ENCODE measurements around the gene KCNG2.
"Not testable (repeated sequence)": the region's sequence is repeated elsewhere in the genome, so short reads cannot be mapped to it uniquely, and the experiment has no call there.

The KCNG2 gene

DNA sequence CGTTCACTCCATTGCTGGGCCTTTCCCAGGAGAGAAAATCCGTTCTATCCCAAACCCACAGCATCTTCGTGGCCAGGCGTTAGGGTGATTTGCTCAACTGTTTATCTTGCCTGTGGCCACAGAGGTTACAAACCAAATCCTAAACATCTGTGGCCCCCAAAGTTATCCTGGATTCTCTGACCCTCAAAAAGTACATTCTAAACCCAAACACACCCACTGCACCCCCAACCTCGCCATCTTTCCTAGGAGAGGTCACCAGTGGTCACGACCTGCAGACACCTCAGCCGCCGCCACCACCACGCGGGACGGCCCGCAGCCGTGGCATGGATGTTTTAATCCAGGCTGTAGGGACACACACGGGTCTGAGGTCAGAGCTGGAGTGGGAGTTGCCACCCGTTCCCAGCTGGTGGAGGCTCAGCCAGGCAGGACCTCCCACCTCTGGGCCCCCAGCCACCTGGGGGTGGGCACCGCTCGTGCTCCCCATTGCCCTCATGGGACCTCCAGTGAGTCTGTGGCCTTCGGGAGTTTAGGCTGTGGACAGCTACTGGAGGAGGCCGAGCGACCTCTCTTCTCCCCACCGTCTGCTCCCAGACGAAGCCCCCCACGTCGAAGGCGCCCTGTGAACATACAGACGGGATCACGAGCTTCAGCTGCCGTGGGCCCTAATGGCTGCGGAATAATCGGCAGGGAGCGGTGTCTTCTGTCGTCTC is 72.0 kb downstream of the KCNG2 start:
- no peak for DNase-seq (ENCODE audit: low read depth, low spot score)

DNA sequence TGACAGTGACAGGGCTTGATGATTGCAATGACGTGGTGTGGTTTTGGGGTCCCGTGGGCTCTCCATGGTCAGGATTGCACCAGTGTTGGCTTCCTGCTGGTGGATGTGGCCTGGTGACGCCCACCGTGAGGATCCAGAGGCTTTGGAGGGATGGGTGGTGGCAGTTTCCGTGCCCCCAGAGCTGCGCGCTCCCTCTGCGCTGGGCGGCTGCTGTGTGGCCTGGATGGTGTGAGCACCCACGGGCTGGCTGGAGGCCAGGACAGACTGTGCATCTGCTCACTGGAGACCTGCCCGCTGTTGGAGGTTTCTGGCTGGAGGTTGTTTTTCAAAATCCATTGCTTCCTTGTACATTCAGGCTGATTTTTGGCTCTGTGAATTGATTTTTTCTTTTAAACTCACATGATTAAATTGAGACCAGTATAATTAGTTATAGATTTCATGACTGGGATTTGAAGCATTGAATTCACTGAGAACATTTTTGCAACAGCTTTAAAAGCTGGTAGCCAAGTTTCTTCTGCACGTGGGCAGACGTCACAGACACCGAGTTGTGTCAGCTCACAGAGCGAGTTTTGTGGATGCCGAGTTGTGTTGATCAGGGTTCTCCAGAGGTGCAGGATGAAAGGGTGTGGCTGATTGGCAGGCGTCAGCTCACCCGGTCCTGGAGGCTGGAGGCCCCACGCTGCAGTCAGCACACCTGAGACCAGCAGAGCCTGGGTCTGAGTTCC is 72.7 kb downstream of the KCNG2 start:
- no peak for DNase-seq (ENCODE audit: low read depth, low spot score)

DNA sequence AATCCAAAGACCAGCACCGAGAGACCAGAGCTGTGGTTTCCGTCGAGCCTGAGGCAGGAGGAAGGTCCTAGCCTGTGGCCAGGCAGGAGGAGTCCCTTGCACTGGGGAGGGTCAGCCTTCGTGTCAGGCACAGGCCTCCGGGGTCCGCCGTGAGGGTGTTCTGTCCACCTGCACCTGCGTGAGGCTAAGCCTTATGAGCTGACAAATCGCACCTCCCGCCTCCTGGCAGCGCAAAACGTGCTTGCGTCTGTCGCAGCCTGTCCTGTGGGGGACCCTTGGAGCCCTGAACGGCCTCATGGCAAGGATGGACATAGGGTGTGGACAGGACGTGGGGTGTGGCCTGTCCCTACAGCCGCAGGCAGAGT is 73.3 kb downstream of the KCNG2 start:
- no peak for DNase-seq (ENCODE audit: low read depth, low spot score)

DNA sequence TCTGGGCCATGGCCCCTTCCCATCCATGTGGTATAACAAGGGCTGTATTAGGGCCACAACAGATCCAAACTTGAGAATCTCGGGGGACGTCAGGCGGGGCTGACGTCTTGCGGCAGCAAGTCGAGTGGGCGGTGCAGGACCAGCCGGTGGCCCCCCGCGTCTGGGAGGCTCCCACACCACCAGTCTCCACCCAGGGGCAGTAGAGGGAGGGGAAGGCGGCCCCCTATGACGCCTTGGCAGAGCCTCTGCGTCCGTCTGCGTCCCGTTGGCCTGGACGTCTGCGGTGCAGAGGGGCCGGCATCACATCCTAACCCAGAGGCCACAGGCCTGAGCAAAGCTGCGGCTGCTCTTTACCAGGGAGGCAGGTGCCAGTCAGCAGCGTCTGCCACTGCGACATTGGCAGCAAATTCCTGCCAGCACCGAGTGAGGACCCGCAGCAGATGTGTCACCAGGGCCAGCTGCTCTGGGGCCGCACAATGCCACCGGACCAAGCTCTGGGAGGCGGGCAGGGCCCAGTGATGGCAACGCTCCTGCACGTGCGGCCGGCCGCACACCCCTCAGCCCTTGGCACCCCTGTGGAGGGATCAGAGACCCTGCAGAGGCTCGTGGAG is 73.8 kb downstream of the KCNG2 start:
- DNase-seq (ENCODE audit: low read depth, low spot score) = no peak

DNA sequence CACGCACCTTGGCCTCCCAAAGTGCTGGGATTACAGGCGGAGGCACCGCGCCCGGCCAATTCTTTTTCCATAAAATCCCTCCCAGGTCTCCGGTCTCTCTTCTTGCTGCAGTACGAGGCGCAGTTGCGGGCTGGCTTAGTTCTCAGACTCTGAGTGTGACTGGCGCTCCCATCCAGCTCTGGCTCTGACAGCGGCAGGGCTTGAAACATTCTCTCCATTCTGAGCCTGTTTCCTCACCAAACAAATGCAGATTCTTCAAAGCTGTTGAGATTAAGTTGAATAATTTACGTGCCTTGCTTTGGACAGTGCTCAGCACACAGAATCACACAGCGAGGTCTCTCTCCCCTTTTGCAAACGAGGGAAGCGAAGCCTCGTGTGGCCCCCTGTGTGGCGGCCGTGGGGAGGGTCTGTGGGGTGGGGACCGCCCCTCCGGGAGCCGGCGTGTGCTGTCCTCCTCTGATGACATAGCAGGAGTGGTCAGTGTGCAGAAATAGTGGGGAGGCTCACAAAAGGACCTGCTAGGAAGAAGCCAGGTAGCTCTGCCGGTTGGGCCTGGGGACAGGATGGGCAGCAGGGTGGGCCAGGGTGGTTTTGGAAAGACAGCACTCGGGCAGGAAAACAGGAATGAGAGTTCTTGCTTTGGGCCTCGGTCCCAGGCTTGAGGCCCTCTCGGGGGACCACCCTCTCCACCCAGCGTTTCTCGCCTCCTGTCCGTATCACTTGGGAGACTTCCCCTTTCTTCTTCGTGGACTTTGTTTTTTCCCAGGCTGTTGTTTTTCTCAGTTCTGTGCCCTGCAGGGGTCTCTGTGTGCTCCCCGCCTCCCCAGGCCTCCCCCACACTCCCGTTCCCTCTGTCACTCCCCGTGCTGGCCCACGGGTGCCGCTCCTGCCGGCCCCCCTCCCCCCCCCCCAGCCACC is 75.0 kb downstream of the KCNG2 start:
- no peak for DNase-seq (ENCODE audit: low read depth, low spot score)

DNA sequence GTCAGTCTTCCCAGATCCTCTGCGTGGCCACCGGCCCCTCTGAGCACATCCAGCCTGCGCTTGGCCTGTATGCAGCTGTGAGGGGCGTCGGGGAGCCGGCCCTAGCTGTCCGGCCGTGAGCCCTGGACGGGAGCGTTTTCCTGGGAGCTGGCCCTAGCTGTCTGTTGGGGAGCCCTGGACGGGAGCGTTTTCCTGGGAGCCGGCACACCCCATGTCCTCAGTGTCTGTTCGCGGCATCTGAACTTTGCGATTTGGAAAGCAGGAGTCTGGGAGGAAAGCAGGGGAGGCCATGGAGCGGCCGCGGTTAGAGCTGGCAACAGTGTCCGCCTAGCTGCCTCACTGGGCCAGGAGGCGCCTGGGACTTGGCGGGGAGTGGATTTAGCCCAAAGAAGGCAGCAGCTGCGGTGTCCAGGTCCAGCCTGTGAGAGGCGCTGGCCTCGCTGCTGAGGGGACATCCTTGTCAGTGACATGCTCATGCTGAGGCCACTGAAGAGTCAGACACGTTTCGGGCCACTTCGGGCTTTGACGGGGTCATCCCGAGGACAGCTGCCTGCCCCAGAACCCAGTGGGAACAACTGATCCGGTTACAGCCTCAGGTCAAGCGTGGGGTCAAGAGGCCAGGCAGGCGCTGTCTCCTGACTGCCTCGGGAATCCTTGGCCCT is 75.8 kb downstream of the KCNG2 start:
- no peak for DNase-seq (ENCODE audit: low read depth, low spot score)

DNA sequence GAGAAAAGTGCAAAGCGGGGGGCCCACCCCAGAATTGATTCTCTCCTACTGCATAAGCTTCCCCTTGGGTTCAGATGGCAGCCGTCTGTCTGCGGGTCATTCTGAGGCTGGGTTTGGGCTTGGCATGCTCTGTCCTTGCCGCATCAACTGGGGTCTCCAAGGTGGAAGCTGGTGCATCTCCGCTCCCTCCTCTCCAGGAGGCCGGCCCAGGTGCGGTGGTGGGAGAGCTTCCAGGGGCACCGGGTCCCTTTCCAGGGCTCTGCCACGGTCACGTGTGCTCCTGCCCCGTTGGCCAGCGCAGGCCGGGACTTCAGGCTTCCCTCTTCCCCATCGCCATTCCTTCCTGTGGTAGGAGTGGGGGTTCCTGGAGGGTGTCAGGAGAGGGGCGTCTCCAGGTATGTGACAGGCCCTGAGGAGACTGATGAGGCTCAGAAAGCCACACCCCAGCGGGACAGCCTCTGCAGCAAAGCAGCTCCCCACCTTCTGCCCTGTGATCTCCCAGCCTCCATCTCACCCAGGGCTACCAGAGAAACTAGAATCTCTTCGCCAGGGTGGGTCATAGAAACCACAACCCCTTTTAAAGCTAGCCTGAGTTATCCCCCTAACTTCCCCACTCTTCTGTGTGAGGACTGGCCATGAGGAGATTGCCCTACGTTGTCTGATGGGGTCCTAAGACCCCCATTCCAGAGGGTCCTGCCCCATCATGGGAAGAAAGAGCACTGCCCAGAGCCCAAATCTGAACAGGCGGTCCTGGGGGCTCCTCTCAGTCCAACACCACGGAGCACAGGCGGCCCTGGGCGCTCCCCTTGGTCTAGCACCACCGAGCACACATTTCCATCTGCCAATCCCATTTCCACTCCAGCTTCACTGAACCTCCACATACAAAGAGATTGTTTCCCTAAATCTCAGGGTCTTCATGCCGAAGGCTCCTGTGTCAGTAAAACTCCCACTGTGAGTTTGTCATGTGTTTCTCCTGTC is 77.1 kb downstream of the KCNG2 start:
- no peak for DNase-seq (ENCODE audit: low read depth, low spot score)

DNA sequence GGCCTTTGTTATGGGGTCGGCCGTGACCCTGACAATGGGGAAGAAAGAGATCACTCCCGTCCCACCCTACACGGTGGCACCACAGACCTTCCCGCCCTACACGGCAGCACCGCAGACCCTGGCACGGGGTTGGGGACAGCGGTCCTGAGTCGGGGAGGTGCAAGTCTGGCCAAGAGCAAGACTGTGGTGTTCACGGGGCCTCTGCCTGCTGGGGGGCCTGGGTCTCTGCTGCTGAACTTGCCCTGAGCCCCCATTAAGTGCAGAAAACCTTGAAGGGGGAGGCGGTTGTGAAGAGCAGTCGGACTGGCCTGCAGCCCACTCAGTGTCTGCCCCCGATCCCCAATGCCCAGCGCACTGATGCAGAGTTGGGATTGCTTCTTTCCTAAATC is 77.8 kb downstream of the KCNG2 start:
- DNase-seq (ENCODE audit: low read depth, low spot score) = no peak

DNA sequence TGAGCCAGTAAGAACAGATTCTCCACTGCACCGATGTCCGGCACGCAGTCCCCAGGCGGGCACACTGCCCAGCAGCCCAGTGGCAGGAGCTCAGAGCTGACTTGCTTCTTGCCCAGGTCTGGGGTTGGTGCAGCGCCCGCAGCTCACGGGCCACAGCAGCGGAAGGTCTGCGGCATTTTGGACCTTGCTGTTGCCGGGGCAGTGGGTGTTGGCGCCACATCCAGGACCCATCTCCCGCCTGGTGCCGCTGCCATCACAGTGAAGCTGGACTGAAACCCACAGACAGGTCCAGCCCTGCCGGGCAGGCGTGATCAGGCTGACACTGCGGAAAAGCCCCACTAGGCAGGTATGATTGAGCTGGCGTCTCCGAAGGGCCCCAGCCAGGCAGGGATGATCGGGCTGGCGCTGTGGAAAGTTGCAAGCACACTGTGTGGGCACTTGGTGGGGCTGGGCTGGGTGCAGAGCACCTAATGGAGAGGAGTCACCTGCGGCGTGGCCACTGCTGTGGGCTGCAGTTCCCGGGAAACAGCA is 78.3 kb downstream of the KCNG2 start:
- DNase-seq (ENCODE audit: low read depth, low spot score) = no peak

DNA sequence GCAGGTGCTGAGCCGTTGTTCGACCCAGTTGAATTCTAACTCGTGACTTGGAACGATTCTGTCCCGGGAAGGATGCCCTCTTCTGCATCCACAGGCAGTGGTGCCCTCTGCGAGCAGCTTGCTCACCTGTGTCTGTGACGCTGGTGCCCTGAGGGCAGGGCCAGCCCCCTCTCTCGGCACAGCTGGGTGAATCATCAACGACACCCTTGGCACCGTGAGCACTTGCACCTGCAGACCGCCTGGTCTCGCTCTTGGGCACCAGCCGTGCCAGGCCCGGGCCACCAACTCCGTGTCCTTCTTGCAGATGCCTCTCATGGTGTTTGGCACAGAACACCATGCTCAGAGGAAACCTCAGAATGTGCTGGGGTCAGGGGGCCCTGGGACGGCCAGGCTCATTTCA is 78.8 kb downstream of the KCNG2 start:
- DNase-seq (ENCODE audit: low read depth, low spot score) = no peak

DNA sequence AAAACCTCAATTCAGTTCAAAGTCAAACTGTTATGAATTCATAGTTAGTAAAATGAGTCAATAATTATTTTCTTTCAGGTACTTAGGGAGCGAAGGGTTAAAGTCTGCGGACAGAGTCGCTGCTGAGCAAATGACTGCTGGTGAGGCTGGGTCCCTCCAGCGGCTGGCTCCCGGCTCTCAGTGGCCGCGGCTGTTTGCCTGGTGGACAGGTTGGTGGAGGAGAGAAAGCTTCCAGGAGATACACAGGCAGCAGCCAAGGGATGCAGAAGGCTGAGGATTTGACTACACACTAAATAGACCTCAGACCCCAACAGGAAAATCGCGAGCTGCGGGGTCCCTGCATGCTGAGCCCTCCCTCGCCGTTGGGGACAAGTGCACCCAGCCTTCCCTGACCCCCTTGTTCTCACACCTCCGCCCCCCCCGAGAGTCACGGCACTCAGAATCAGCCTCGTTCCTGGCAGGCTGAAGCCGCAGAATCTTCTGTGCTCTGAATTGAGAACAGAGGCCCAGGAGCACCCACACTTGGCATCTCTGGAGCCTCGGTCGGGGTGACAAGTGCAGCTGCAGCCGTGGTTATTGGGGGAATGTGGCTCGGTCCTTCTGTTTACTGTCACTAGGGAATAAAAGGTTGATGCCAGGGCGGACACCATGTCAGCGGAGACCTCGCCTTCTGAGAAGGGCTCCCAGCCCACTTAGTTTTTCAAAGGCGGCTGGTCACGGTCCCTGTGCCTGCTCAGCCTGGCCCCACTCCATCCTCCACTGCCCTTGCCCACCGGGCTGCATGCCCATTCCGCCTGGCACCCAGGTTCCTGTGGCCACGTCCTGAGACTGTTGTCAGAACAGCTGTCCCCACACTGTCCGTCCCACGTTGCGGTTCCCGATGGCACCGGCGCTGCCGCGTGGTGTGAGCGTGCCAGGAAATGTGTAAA is 79.7 kb downstream of the KCNG2 start:
- no peak for DNase-seq (ENCODE audit: low read depth, low spot score)

DNA sequence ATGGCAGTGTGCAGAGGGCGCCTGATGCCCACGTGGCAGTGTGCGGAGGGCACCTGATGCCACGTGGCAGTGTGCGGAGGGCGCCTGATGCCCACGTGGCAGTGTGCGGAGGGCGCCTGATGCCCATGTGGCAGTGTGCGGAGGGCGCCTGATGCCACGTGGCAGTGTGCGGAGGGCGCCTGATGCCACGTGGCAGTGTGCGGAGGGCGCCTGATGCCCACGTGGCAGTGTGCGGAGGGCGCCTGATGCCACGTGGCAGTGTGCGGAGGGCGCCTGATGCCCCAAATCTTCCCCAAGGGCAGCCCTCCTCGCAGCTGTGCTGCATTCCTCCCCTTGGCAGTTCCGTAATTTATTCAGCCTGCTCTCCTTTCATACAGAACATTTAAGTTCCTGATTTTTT is 80.5 kb downstream of the KCNG2 start:
- not testable (repeated sequence) for DNase-seq (ENCODE audit: low read depth, low spot score)

DNA sequence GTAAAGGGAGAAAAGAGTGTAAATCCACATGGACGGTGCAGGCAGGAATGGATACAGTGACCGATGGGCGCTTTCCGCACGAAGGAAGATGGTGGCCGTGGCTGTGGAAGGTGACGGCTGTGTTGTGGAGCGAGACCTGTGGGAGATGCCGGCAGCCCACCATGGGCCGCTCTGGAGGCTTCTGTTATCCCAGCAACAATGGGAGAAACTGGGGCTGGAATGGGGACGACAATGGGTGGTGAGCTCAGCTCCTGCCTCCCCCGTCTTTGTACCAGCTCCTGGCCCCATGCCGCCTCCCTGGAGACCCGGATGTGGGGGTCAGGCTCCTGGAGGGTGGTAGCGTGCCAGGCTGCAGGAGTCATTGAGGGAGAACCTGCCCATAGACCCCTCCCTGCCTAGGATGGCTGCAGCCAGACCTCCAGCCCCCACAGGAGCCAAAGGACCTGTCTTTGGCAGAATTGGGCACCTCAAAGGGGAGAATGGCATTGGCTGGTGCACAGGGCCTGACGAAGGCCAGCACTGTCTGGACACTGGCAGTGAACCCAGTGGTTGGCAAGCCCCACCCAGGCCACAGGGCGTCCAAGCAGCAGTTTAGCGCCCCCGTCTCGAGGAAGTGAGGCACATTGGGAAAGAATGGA is 81.1 kb downstream of the KCNG2 start:
- DNase-seq (ENCODE audit: low read depth, low spot score) = no peak

DNA sequence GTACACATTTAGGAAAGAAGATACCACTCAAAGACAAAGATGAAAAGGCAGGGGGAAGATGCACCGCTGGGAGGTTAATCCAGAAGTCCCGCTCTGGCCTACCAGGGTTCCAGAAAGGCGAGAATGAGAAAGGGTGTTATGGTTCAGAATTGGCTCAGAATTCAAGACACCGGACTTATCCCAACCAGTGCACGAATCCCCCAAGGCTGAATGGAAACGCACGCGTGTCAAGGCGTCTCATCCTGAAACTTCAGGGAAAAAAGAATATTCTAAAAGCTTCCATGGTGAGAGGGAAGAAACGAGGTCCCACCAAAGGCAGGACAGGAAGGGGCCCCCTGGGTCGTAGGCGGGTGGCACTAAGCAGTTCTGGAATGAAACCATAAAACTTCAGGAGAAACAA is 81.8 kb downstream of the KCNG2 start:
- no peak for DNase-seq (ENCODE audit: low read depth, low spot score)

DNA sequence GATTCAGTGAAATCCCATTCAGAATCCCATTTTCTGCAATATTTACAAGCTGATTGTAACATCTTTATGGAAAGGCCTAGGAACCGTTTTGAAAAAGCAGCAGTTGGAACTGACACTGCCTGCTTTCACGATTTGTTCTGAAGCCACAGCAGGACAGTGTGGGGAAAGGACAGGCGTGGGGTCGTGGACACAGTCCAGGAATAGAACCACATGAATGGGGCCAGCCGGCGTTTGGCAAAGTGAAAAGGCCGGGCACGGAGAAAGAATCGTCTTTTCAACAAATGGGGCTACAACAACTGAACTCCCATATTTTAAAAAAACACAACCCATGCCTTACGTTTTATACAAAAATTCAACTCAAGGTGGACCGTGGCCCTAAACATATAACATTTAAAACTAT is 84.0 kb downstream of the KCNG2 start:
- no peak for DNase-seq (ENCODE audit: low read depth, low spot score)

DNA sequence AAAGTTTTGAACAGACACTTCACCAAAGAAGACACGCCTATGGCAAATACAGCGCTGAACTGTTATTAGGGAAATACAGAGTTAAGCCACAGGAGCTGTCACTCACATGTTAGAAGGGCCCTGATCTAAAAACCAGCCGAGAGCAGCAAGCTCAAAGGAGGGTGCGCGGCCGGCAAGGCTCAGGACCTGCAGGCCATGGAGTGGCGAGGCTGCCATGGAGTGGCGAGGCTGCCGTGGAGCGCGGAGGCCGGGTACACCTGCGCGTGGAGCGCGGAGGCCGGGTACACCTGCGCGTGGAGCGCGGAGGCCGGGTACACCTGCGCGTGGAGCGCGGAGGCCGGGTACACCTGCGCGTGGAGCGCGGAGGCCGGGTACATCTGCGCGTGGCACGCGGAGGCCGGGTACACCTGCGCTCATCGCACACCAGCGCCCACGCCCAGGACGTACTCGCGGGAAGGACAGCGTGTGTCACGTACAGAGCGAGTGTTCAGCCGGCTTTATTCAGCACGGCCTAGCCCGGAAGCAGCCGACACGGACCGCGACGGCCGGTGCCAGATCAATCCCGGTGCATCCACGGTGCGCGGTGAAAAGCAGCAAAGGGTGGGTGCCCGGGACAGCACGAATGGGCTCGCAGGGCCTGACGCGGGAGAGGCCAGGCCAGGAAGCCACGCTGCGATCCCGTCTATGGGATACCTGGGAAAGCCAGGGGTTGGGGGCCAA is 84.9 kb downstream of the KCNG2 start:
- no peak for DNase-seq (ENCODE audit: low read depth, low spot score)

DNA sequence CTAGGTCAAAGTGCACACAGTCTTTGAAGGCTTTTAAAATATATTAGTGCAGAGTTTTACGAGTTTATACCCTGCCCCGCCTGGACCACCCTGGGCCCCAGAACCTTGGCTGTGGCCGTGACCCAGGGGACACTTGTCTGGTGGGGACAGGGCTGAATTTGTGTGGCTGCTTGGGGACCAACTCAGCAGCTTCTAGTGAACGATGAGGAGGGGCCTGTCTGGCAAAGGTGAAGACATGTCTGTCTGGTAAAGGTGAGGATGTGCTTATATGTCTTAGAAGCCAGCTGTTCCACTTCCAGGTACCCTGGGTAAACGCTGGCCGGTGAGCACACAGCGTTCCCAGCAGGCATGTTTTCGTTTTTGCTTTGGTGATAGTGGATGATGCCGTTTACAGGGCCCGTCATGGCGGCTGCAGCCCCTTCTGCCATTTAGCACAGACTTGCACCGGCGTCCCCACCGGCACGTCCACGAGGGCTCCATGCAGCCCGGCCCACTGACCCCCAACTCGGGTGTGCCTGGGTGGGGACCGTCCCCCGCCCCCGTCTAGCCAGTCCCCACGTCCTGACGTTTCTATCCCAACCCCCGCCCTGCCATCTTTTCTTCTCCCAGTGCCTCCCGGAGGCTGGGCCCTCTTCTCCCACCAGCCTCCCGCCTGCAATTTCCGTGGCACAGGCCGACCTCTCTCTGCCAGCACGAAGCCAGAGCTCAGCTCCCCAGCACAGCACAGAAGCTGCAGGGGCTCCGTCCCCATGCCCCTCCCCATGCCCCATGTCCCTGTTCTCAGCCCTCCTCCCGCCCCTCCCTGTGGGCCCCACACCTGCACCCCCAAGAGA is 85.9 kb downstream of the KCNG2 start:
- no peak for DNase-seq (ENCODE audit: low read depth, low spot score)
